VCaP (cell line): ENCODE data around the gene SAMD14.

Source experiments
- H3K27ac ChIP-seq: fragments of 450-650 bp; 2 replicates; pipeline ENCODE4 v1.5.1; 2017
- TF ChIP-seq, protein P1 (sequence below): fragments of 450-650 bp; conservative IDR thresholded peaks from 2 replicates; pipeline ENCODE4 v1.5.1; 2017; ENCODE audit warnings: mild to moderate bottlenecking, moderate library complexity

SAMD14 gene

DNA sequence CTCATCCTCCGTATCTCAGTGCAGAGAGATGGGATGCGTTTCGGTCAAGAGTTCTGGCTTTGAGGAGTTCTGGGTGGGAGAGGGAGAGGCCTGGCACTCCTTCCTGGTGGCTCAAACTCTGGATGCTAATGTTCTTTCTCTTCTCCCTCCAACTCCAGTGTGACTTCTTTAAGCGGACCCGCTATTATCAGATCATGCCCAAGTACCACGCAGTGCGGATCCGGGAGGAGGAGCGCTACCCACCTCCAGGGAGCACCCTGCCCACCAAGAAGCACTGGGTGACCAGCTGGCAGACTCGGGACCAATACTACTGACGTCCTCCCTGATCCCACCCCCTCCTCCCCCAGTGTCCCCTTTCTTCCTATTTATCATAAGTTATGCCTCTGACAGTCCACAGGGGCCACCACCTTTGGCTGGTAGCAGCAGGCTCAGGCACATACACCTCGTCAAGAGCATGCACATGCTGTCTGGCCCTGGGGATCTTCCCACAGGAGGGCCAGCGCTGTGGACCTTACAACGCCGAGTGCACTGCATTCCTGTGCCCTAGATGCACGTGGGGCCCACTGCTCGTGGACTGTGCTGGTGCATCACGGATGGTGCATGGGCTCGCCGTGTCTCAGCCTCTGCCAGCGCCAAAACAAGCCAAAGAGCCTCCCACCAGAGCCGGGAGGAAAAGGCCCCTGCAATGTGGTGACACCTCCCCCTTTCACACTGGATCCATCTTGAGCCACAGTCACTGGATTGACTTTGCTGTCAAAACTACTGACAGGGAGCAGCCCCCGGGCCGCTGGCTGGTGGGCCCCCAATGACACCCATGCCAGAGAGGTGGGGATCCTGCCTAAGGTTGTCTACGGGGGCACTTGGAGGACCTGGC, 40.8 kb downstream of the SAMD14 start:
- TF ChIP-seq, protein P1, sequence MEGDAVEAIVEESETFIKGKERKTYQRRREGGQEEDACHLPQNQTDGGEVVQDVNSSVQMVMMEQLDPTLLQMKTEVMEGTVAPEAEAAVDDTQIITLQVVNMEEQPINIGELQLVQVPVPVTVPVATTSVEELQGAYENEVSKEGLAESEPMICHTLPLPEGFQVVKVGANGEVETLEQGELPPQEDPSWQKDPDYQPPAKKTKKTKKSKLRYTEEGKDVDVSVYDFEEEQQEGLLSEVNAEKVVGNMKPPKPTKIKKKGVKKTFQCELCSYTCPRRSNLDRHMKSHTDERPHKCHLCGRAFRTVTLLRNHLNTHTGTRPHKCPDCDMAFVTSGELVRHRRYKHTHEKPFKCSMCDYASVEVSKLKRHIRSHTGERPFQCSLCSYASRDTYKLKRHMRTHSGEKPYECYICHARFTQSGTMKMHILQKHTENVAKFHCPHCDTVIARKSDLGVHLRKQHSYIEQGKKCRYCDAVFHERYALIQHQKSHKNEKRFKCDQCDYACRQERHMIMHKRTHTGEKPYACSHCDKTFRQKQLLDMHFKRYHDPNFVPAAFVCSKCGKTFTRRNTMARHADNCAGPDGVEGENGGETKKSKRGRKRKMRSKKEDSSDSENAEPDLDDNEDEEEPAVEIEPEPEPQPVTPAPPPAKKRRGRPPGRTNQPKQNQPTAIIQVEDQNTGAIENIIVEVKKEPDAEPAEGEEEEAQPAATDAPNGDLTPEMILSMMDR = no peak
- H3K27ac ChIP-seq = no peak overlapping the region

DNA sequence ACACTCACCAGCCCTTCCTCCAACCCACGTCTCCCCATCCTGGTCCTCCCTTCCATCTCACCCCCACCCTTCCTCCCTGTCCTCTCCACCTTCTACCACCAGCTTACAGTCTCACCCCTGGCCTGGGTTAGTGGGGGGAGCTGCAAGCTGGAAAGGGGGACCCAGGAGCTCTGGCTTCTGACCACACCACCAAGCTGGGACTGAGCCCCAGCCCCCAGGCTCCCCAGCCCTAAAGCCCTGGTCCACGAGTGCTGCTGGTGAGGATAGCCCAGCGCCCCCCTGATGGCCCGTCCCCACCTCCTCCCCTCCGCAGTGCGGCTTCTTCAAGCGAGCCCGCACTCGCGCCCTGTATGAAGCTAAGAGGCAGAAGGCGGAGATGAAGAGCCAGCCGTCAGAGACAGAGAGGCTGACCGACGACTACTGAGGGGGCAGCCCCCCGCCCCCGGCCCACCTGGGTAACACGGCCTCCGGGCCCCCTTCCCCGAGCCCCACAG, 42.0 kb downstream of the SAMD14 start:
- TF ChIP-seq, protein P1 = no peak
- H3K27ac ChIP-seq = no peak overlapping the region

DNA sequence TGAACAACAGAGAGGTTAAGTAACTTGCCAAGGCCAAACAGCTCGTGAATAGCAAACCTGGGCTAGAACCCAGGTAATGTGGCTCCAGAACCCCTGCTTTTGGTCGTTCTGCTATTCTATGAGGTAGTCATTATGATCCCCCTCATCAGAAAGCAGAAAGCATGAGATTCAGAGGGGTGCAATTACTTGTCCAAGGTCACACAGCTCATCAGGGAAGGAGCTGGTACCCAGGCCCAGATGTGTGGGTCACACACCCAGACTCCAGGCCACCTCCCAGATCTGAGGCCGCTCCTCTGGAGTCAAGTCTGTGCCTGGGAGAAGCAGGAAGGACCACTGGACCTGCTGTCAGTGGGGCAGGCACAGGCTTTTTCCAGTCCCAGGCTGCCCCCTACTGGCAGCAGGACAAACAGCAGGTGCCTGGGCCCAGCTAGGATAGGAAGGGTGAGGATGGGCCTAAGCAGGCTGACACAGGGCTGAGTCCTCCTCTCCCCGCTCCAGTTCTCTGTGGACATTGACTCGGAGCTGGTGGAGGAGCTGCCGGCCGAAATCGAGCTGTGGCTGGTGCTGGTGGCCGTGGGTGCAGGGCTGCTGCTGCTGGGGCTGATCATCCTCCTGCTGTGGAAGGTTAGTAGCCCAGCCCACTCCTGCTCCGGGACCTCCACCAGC, 42.6 kb downstream of the SAMD14 start:
- H3K27ac ChIP-seq = no peak overlapping the region

DNA sequence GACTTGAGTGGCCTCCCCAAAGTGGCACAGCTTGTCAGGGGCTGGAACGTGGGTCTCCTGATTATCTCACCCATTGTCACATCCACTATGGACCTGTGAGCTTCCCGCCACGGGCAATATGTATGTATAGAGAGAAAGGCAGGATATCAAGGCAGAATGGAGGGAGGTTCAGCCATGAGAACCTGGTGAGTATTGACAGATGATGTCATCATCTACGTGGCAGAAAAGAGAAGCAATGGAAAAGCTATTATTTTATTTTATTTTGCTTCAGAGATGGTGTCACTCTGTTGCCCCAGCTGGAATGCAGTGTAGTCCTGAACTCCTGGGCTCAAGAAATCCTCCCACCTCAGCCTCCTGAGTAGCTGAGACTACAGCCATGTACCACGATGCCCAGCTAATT, 48.2 kb downstream of the SAMD14 start:
- no peak overlapping the region for H3K27ac ChIP-seq
- TF ChIP-seq, protein P1 = no peak

More for the DNA sequence above, 42.6 kb downstream of the SAMD14 start:
- TF ChIP-seq, protein P1 = peak; percentile 95

DNA sequence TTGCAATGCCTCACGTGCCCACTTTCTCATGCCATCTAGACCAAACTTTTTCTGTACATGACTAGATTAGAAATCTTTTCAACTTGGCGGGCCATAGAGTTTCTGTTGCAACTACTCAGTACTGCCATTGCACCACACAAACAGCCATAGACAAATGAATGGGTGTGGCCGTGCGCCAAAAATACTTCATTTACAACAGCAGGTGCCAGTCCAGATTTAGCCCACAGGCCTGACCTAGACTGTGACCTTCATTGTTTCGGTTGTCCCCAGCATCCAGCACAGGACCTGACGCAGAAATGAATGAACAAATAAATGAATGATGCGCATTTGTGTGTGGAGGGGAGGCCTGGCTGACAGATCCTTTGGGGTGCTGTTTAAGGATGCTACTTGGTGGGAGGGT, 49.1 kb downstream of the SAMD14 start:
- TF ChIP-seq, protein P1 = no peak
- no peak overlapping the region for H3K27ac ChIP-seq

DNA sequence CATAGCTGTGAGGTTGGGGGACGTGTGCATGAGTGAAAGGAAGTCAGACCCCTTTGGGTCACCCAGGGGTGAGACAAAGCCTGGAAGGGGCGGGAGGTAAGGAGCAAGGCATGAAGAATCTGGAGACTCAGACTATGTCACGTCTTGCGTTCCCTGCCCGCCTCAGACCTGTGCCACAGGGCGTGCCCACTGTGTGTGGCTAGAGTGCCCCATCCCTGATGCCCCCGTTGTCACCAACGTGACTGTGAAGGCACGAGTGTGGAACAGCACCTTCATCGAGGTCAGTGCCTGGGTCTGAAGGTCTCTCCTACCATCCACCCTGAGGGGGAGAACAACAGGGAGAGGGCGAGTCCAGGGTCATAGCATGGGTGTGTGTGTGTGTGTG, 49.9 kb downstream of the SAMD14 start:
- TF ChIP-seq, protein P1 = no peak
- H3K27ac ChIP-seq = no peak overlapping the region

DNA sequence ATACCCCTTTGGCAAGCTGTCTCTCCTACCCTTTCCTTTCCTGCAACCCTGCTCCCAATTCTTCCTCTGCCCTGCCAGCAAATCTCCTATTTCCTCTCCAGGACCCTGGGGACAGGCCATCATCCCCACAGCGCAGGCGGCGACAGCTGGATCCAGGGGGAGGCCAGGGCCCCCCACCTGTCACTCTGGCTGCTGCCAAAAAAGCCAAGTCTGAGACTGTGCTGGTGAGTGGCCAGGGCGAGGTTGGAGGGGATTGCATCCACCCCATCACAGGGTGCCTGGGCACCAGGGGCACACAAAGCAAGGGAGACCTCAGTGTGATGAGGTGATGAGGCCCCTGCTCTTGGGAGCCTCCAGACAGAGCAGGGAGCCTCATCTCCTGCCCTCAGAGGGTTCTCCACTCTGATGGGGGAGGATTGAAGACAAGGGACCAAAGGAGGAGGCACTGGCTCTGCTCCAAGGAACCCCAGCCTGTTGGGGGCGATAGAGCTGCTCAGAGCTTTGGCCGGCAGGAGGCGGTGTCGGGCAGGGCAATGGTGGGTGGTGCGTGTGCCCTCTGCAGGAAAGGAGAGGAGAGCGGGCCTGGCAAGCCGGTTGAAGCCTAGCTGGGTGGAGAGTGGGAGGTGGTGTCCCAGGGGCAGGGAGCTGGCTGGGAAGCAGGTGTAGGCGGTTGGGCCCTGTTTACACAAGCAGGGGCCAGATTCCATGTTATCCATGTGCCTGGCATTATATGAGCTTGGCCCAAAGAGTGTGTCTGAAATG, 50.4 kb downstream of the SAMD14 start:
- H3K27ac ChIP-seq = no peak overlapping the region
- TF ChIP-seq, protein P1 = 0 out of 2 replicates have a peak, but pooled peaks have one; percentile 14
